ENCODE measurements around the gene NEB.

DNA sequence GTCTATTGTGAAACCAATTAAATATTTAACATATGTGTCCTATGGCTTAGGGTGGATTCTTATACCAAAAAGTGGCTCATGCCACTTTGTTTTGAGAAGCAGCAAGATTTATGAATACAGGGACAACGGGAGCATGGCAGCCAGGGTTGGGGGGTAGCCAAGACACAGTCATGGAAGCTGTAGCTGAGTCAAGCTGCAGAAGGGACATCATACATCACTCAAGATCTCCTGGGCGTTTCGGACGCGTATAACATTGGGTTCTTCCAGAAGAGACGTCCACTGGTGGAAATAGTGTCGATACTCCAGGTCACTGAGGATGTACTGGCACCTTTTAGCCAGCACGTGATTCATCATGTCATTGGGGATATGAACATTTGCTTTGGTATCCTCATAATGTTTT is 171.9 kb downstream of the NEB start:
- TF ChIP-seq POLR2A (IDR thresholded peaks at IDR 0.05), result no peak
- TF ChIP-seq, protein P1, sequence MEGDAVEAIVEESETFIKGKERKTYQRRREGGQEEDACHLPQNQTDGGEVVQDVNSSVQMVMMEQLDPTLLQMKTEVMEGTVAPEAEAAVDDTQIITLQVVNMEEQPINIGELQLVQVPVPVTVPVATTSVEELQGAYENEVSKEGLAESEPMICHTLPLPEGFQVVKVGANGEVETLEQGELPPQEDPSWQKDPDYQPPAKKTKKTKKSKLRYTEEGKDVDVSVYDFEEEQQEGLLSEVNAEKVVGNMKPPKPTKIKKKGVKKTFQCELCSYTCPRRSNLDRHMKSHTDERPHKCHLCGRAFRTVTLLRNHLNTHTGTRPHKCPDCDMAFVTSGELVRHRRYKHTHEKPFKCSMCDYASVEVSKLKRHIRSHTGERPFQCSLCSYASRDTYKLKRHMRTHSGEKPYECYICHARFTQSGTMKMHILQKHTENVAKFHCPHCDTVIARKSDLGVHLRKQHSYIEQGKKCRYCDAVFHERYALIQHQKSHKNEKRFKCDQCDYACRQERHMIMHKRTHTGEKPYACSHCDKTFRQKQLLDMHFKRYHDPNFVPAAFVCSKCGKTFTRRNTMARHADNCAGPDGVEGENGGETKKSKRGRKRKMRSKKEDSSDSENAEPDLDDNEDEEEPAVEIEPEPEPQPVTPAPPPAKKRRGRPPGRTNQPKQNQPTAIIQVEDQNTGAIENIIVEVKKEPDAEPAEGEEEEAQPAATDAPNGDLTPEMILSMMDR (IDR thresholded peaks at IDR 0.05), result no peak
